Epithelial cell of esophagus (primary cell): ENCODE data around the gene FTO.

Source experiments
- DNase-seq: peaks from one replicate; pipeline ENCODE4 v3.0.0; 2010; ENCODE audit warnings: low read depth
- H3K4me3 ChIP-seq: 2 replicates; pipeline ENCODE4 v1.5.1; 2011; ENCODE audit warnings: mild to moderate bottlenecking, low read length, control low read depth
- TF ChIP-seq, protein P1 (sequence below): IDR thresholded peaks from 2 replicates; pipeline ENCODE4 v1.5.1; 2011; ENCODE audit warnings: low read depth, mild to moderate bottlenecking, low read length, control low read depth, inconsistent platforms; ENCODE audit not compliant: insufficient read depth; ENCODE audit errors: missing control alignments

FTO gene

DNA sequence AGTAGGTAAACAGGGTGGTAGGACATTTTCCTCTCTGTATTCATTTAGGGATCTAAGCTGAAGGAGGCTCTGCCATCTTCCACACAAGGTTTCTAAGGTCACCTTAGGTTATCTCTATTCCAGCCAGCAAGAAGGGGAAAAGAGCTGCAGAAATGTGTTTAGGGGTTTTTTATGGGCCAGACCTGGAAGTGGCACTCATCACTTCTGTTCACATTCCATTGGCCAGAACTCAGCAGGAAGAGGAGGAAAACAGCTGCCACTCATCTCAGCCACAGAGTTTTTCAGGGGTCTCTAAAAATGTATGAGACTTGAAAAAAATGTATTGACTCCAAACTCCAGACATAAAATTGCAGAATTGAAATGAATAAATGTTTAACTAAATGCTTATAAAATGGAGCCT lies 65.8 kb downstream of the FTO start:
- TF ChIP-seq, protein P1, sequence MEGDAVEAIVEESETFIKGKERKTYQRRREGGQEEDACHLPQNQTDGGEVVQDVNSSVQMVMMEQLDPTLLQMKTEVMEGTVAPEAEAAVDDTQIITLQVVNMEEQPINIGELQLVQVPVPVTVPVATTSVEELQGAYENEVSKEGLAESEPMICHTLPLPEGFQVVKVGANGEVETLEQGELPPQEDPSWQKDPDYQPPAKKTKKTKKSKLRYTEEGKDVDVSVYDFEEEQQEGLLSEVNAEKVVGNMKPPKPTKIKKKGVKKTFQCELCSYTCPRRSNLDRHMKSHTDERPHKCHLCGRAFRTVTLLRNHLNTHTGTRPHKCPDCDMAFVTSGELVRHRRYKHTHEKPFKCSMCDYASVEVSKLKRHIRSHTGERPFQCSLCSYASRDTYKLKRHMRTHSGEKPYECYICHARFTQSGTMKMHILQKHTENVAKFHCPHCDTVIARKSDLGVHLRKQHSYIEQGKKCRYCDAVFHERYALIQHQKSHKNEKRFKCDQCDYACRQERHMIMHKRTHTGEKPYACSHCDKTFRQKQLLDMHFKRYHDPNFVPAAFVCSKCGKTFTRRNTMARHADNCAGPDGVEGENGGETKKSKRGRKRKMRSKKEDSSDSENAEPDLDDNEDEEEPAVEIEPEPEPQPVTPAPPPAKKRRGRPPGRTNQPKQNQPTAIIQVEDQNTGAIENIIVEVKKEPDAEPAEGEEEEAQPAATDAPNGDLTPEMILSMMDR: no peak
- H3K4me3 ChIP-seq: no peak overlapping the region
- DNase-seq: no peak

DNA sequence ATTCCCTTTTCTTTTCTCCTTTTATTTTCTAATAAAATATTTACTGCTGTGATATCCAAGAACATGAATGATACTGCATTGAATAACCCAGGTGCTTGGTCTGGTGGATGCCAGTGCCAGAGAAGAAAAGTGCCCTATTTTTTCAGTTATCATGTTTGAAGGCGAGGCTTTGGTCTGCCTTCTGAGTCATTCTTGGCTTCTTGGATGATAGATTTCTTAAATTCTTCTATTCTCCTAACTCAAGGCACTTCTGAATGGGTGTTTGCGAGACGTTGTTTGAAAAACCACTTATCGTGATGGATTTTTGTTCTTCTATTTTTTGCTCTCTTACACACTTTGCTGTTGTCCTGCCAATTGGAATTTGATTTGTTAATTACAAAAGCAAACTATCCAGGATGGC lies 66.7 kb downstream of the FTO start:
- H3K4me3 ChIP-seq: no peak overlapping the region
- TF ChIP-seq, protein P1: no peak
- no peak for DNase-seq

DNA sequence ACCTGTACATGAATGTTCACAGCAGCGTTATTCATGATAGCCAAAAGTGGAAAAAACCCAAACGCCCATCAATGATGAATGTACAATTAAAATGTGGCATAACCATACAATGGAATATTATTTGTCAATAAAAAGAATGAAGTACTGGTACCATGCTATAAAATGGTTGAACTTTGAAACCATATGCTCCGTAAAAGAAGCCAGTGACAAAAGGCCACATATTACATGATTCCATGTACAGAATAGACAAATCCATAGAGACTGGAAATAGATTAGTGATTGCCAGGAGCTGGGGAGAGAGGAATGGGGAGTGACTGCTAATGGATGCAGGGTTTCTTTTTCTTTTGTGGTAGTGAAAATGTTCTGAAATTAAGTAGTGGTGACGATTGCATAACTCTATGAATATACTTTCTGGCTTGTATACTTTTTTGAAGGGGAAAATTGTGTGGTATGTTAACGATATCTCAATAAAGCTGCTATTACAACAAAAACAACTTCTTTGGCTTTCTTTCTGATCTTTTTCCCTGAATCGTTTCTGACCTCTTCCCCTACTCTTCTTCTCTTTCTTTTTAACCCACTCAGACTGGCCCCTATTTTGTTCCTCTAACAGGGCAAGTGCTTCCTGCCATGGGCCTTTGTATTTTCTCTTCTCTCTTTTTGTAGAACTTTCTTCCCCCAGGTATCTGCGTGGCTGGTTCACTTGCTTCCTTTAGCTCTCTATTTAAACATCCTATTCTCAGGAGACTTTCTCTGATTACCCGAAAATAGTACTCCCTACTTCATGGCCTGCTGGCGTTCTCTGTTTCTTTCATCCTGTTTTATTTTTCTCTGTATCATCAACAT lies 67.9 kb downstream of the FTO start:
- DNase-seq: no peak
- H3K4me3 ChIP-seq: no peak overlapping the region
- TF ChIP-seq, protein P1: no peak

GRCh38 chr16:53773150-53773846 lies 69.3 kb downstream of the FTO start:
- TF ChIP-seq, protein P1: peak; percentile 79
- DNase-seq: peak; percentile 85
- H3K4me3 ChIP-seq: no peak overlapping the region

DNA sequence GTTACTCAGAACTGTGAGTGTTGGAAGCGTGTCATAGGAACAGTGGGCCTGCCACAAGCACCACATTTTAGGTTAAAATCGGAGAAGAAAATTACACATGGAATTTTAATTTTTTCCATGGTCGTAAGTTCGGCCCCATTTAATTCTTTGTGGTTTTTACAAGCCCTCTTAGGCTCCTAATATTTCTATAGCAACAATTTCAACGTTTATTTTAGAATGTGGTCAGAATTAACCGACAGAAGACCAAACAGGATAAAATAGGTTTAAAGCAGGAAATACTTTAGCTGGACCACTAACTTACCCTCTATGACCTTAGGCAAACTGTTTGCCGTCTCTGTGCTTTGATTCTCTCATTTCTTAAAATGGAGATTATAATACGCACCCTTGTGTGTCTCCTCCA lies 69.9 kb downstream of the FTO start:
- TF ChIP-seq, protein P1: no peak
- H3K4me3 ChIP-seq: no peak overlapping the region
- no peak for DNase-seq

- no peak for DNase-seq
- H3K4me3 ChIP-seq: no peak overlapping the region
- TF ChIP-seq, protein P1: no peak
These were observed 71.3 kb downstream of the FTO start for GRCh38 chr16:53775106-53775820.
